CD4-positive, alpha-beta T cell (primary cell): Measurements from ENCODE around the gene CELF4. TPM values are rescaled to one million over a fixed set of nuclear protein-coding genes. Genes with fewer than 3 reads are reported as not detected.

ENCODE experiments used
- ATAC-seq: fragments of 200-7000 bp; cut with Tn5 transposase; one replicate; pipeline ENCODE4 v1.10.0; 2022; ENCODE audit warnings: mild to moderate bottlenecking; ENCODE audit not compliant: poor library complexity
- CTCF ChIA-PET: fragments of 350-600 bp; sonication (Branson Sonifier 250); formaldehyde crosslinking; loops from one replicate; lab custom pipeline; 2021; ENCODE audit warnings: antibody characterized with exemption, inconsistent platforms; lab: Charles Lee
- POLR2A ChIA-PET: fragments of 350-600 bp; sonication (Branson Sonifier 250); formaldehyde crosslinking; loops from one replicate; lab custom pipeline; 2021; ENCODE audit warnings: antibody characterized with exemption, inconsistent platforms; lab: Charles Lee
- DNase-seq, 14 experiments: peaks; one replicate each; pipeline ENCODE4 v3.0.0-alpha.2; 2013 to 2020; ENCODE audit warnings: mixed read lengths in 2 of 14
- H3K27ac ChIP-seq, 2 donors: one replicate each; pipeline versions ENCODE4 v1.5.1 to v1.7.0; 2013; ENCODE audit warnings: low read length in 2 of 2, low read depth in 1 of 2, mild to moderate bottlenecking in 1 of 2
- H3K27me3 ChIP-seq, 2 experiments: 1 replicate in 1 of 2; 2 replicates in 1 of 2; pipeline versions ENCODE4 v1.6.1 to v1.7.0; 2013; ENCODE audit warnings: low read length in 2 of 2, control low read depth in 1 of 2, mild to moderate bottlenecking in 1 of 2, moderate library complexity in 1 of 2; ENCODE audit not compliant: insufficient read depth in 2 of 2, control insufficient read depth in 1 of 2
- H3K36me3 ChIP-seq: one replicate; pipeline ENCODE4 v1.6.1; 2013; ENCODE audit warnings: low read length, control low read depth; ENCODE audit not compliant: insufficient read depth
- H3K4me1 ChIP-seq: one replicate; pipeline ENCODE4 v1.6.1; 2013; ENCODE audit warnings: low read length, control low read depth; ENCODE audit not compliant: insufficient read depth
- H3K4me3 ChIP-seq: one replicate; pipeline ENCODE4 v1.5.1; 2013; ENCODE audit warnings: mild to moderate bottlenecking, low read length, moderate library complexity
- H3K9me3 ChIP-seq, 2 experiments: 1 replicate in 1 of 2; 2 replicates in 1 of 2; pipeline versions ENCODE4 v1.6.1 to v1.7.0; 2013; ENCODE audit warnings: low read length in 2 of 2, mild to moderate bottlenecking in 2 of 2, control low read depth in 1 of 2, moderate library complexity in 1 of 2; ENCODE audit not compliant: control insufficient read depth in 1 of 2, insufficient read depth in 1 of 2
- H3K27ac Mint-ChIP-seq: one replicate; pipeline ENCODE4 v1.8.0; 2020; ENCODE audit warnings: mixed read lengths
- H3K27me3 Mint-ChIP-seq: one replicate; pipeline ENCODE4 v1.8.0; 2021; ENCODE audit warnings: mixed read lengths
- H3K36me3 Mint-ChIP-seq: one replicate; pipeline ENCODE4 v1.8.0; 2021; ENCODE audit warnings: low read depth, mixed read lengths
- H3K4me1 Mint-ChIP-seq: one replicate; pipeline ENCODE4 v1.8.0; 2021; ENCODE audit warnings: low read depth, mixed read lengths
- H3K4me3 Mint-ChIP-seq: one replicate; pipeline ENCODE4 v1.8.0; 2020; ENCODE audit warnings: mild to moderate bottlenecking, mixed read lengths
- H3K9me3 Mint-ChIP-seq: one replicate; pipeline ENCODE4 v1.8.0; 2020; ENCODE audit warnings: mixed read lengths
- intact Hi-C, 2 experiments: fragments of 100-400 bp; cut with DNase I in 1 of 2; cut with micrococcal nuclease in 1 of 2; formaldehyde crosslinking; loops; one replicate each; pipeline versions ENCODE4 v1.15.1 to v1.9.0; 2023 to 2025; cut with DNase I, micrococcal nuclease
- total RNA-seq, 174 experiments: library from RNA in 2 of 174; stranded (reverse) in 2 of 174; gene quantifications; one replicate each; pipeline ENCODE4 v1.2.3 and lab custom pipeline; 2021 to 2026
- TF ChIP-seq, protein P1 (sequence below): fragments of 200-600 bp; IDR thresholded peaks from one replicate; pipeline ENCODE4 v1.8.0; 2022; ENCODE audit warnings: antibody characterized with exemption, mild to moderate bottlenecking

CELF4 gene
- total RNA-seq, 2 experiments from 2014 or later = not detected

DNA sequence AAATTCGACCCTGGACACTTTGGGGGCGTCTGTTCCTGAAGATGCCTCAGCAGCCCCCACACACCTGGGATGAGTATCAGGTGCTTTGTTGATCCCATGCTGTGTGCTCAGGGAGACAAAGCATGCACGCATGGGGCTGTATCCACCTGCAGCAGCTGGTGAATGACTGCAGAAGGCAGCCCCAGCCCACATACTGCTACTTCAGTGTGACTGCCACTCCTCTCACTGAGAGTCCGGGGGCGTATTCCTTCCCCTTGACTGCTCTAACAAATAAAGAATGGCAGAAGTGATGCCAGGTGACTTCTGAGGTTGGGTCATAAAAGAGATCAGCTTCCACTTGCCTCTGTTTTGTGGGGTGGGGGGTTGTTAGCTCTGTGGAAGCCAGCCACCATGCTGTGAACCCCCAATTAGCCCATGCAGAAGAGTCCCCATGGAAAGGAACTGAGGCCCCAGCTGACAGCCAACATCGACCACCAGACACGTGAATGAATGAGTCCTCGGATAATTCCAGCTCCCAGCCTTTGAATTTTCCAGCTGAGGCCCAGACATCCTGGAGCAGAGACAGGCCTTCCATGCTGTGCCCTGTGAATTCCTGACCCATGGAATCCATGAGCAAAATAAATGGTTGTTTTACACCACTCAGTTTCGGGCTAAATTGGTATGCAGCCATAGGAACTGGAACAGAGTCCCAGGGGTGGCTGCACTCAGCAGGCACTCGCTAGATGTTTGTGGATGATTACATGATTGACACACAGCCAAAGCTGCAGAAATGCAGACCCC lies 289.3 kb downstream of the CELF4 start:
- POLR2A ChIA-PET = no interaction called here
- intact Hi-C loops = no loop called here
- H3K4me3 Mint-ChIP-seq = no peak overlapping the region
- H3K4me1 ChIP-seq = no peaks in the 10 kb centered on the region
- TF ChIP-seq, protein P1, sequence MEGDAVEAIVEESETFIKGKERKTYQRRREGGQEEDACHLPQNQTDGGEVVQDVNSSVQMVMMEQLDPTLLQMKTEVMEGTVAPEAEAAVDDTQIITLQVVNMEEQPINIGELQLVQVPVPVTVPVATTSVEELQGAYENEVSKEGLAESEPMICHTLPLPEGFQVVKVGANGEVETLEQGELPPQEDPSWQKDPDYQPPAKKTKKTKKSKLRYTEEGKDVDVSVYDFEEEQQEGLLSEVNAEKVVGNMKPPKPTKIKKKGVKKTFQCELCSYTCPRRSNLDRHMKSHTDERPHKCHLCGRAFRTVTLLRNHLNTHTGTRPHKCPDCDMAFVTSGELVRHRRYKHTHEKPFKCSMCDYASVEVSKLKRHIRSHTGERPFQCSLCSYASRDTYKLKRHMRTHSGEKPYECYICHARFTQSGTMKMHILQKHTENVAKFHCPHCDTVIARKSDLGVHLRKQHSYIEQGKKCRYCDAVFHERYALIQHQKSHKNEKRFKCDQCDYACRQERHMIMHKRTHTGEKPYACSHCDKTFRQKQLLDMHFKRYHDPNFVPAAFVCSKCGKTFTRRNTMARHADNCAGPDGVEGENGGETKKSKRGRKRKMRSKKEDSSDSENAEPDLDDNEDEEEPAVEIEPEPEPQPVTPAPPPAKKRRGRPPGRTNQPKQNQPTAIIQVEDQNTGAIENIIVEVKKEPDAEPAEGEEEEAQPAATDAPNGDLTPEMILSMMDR = no peak
- H3K27ac ChIP-seq = no peak overlapping the region
- peaks cover 59% of the 10 kb centered on the region for H3K27me3 Mint-ChIP-seq
- no peaks in the 10 kb centered on the region for H3K9me3 Mint-ChIP-seq
- CTCF ChIA-PET = no interaction called here
- H3K4me3 ChIP-seq = no peak overlapping the region
- no peaks in the 10 kb centered on the region for H3K36me3 Mint-ChIP-seq
- no peak overlapping the region for H3K27ac Mint-ChIP-seq
- peaks cover 0 to 40% of the 10 kb centered on the region in 2 experiments for H3K9me3 ChIP-seq
- no peaks in the 10 kb centered on the region for H3K36me3 ChIP-seq
- H3K4me1 Mint-ChIP-seq = no peaks in the 10 kb centered on the region
- no peak for ATAC-seq
- no peak for DNase-seq
- peaks cover 24 to 29% of the 10 kb centered on the region in 2 experiments for H3K27me3 ChIP-seq

DNA sequence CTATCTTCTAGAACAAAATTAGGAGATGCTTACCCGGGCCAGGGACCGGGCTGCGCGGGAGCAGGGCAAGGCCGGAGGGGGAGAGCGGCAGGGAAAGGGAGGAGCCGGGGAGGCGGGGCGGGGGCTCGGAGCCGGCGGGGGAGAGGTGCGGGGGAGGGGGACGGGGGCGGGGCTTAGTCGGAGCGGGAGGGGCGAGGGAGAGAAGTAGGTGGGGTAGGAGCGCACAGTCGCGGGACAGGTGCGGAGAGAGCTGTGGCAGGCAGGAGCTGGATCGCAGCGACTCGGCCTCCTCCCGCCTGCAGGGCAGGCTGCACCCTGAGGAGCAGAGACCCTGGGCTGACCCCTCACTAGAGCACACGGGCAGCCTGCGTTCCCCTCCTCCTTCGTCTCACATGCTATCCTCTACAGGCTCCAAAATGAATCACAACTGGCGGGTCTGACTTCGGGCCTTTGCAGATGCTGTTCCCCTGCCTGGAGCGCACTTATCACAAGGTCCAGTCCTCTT lies 290.3 kb downstream of the CELF4 start:
- DNase-seq (no peak), ATAC-seq (no peak)
- TF ChIP-seq, protein P1 = no peak
- peaks cover 24 to 29% of the 10 kb centered on the region in 2 experiments for H3K27me3 ChIP-seq
- H3K4me3 ChIP-seq = no peak overlapping the region
- no peaks in the 10 kb centered on the region for H3K4me1 ChIP-seq
- H3K27ac ChIP-seq = no peak overlapping the region
- Mint-ChIP-seq H3K27ac (no peak overlapping the region), H3K9me3 (peaks cover under 1% of the 10 kb centered on the region), H3K36me3 (no peaks in the 10 kb centered on the region), H3K4me3 (no peak overlapping the region), H3K27me3 (peaks cover 58% of the 10 kb centered on the region), H3K4me1 (no peaks in the 10 kb centered on the region)
- intact Hi-C loops = no loop called here
- H3K36me3 ChIP-seq = no peaks in the 10 kb centered on the region
- ChIA-PET POLR2A (no interaction called here), CTCF (no interaction called here)
- peaks cover 0 to 44% of the 10 kb centered on the region in 2 experiments for H3K9me3 ChIP-seq

DNA sequence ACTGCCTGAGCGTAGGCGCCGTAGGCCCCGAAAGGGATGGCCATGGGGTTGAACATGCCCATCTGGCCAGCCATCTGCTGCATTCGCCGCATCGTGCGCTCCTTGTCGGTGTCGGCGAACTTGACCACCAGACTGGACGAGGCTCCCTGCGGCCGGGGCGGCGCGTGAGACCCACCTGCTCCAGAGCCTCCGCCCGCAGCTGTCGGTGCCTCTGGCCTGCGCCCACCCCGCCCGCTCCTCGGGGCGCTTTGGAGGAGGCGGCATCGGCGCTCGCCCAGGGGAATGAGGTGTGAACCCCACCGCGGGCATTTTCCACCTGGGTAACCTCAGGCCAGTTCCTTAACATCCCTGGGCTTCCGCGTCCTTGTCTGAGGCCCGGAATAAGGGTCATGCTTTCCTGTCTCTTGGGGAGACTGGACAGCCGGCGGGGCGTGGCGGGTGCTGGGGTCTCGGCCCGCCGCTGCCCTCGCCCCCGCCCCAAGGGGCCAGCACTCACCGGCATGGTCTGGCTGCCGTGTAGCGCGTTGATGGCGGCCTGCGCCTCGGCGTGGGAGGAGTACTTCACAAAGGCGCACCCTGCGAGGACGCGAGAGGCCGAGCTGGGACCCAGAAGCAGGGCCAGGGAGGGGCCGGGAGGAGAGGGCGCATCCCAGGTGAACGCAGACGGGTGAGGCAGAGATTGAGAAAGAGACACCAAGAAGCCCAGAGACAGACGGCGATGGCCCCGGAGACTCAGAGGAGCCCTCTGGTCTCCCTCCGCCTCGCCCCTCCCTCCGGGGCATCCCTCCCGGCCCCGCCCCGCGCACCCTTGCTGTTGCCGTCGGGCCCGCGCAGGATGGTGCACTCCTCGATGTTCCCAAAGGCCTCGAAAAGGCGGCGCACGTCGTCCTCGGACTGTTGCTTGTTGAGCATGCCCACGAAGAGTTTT lies 291.0 kb downstream of the CELF4 start:
- peaks cover 24 to 29% of the 10 kb centered on the region in 2 experiments for H3K27me3 ChIP-seq
- TF ChIP-seq, protein P1 = no peak
- intact Hi-C loops = no loop called here
- H3K27ac ChIP-seq = no peak overlapping the region
- no peaks in the 10 kb centered on the region for H3K4me1 Mint-ChIP-seq
- H3K4me3 Mint-ChIP-seq = no peak overlapping the region
- ChIA-PET POLR2A (no interaction called here), CTCF (no interaction called here)
- H3K36me3 Mint-ChIP-seq = no peaks in the 10 kb centered on the region
- H3K4me1 ChIP-seq = no peaks in the 10 kb centered on the region
- H3K27me3 Mint-ChIP-seq = peaks cover 53% of the 10 kb centered on the region
- H3K36me3 ChIP-seq = no peaks in the 10 kb centered on the region
- H3K27ac Mint-ChIP-seq = no peak overlapping the region
- no peak for ATAC-seq
- no peak for DNase-seq
- peaks cover 3% of the 10 kb centered on the region for H3K9me3 Mint-ChIP-seq
- H3K4me3 ChIP-seq = no peak overlapping the region
- H3K9me3 ChIP-seq = peaks cover 0 to 49% of the 10 kb centered on the region in 2 experiments
